Measurements from ENCODE around the gene BEAN1.

- no peak for TF ChIP-seq CTCF (IDR thresholded peaks at IDR 0.05; ENCODE audit: insufficient read depth, low read depth, low read length)
- no peak for TF ChIP-seq EZH2 (IDR thresholded peaks at IDR 0.05; ENCODE audit: insufficient read depth, low read length)
Observed at GRCh38 chr16:66443269-66443652, 16.2 kb downstream of the BEAN1 start.

Measured in astrocyte (in vitro differentiated cells and primary cell).